NCI-H524 (cell line): ENCODE results near the gene GAGE13.
"Not testable (repeated sequence)": the region's sequence is repeated elsewhere in the genome, so short reads cannot be mapped to it uniquely, and the experiment has no call there.

ENCODE experiments used
- DNase-seq, 2 experiments: peaks; one replicate each; lab custom pipeline; 2025; lab: John Stamatoyannopoulos, UW

Gene GAGE13

GRCh38 chrX:49331841-49332240, 459 bp downstream of the GAGE13 start:
- not testable (repeated sequence) for DNase-seq

- DNase-seq = not testable (repeated sequence)
These were observed 10.1 kb downstream of the GAGE13 start for GRCh38 chrX:49341449-49341848.

GRCh38 chrX:49344496-49345175, 13.3 kb downstream of the GAGE13 start:
- DNase-seq = not testable (repeated sequence)

GRCh38 chrX:49345402-49345801, 14.0 kb downstream of the GAGE13 start:
- not testable (repeated sequence) for DNase-seq

- DNase-seq = not testable (repeated sequence)
These were observed 14.8 kb downstream of the GAGE13 start for GRCh38 chrX:49346150-49346549.
